ENCODE data around the gene PRC1. TPM values are rescaled to one million over a fixed set of nuclear protein-coding genes. Genes with fewer than 3 reads are reported as not detected.

PRC1 gene
- total RNA-seq, 1 donor from 2014 or later = 32.5 TPM

GRCh38 chr15:90990446-90990845 is 3.9 kb downstream of the PRC1 start:
- Mint-ChIP-seq H3K27ac (ENCODE audit: unreplicated experiment) (no peak overlapping the region), H3K36me3 (ENCODE audit: low read depth) (peaks cover 2% of the 10 kb centered on the region), H3K9me3 (ENCODE audit: low read depth) (no peaks in the 10 kb centered on the region), H3K27me3 (ENCODE audit: low read depth) (no peaks in the 10 kb centered on the region), H3K4me1 (ENCODE audit: low read depth) (peaks cover 42% of the 10 kb centered on the region), H3K4me3 (ENCODE audit: unreplicated experiment) (no peak overlapping the region)
- no peak for DNase-seq (ENCODE audit: low spot score)
- no peak for TF ChIP-seq CTCF (IDR thresholded peaks at IDR 0.05)

- Mint-ChIP-seq H3K4me3 (ENCODE audit: unreplicated experiment) (no peak overlapping the region), H3K27me3 (ENCODE audit: low read depth) (no peaks in the 10 kb centered on the region), H3K9me3 (ENCODE audit: low read depth) (no peaks in the 10 kb centered on the region), H3K27ac (ENCODE audit: unreplicated experiment) (no peak overlapping the region), H3K36me3 (ENCODE audit: low read depth) (peaks cover under 1% of the 10 kb centered on the region), H3K4me1 (ENCODE audit: low read depth) (peaks cover 36% of the 10 kb centered on the region)
- no peak for DNase-seq (ENCODE audit: low spot score)
- no peak for TF ChIP-seq CTCF (IDR thresholded peaks at IDR 0.05)
These were observed 5.1 kb downstream of the PRC1 start for GRCh38 chr15:90989040-90989768.

GRCh38 chr15:90988296-90988695 is 6.0 kb downstream of the PRC1 start:
- Mint-ChIP-seq H3K9me3 (ENCODE audit: low read depth) (no peaks in the 10 kb centered on the region), H3K27ac (ENCODE audit: unreplicated experiment) (peak overlapping the region; percentile 69), H3K27me3 (ENCODE audit: low read depth) (no peaks in the 10 kb centered on the region), H3K4me3 (ENCODE audit: unreplicated experiment) (peak overlapping the region; percentile 8), H3K36me3 (ENCODE audit: low read depth) (no peaks in the 10 kb centered on the region), H3K4me1 (ENCODE audit: low read depth) (peaks cover 32% of the 10 kb centered on the region)
- TF ChIP-seq CTCF (IDR thresholded peaks at IDR 0.05) = no peak
- no peak for DNase-seq (ENCODE audit: low spot score)

- peak overlapping the region; percentile 28 for H3K27ac Mint-ChIP-seq (ENCODE audit: unreplicated experiment)
- H3K36me3 Mint-ChIP-seq (ENCODE audit: low read depth) = peaks cover 2% of the 10 kb centered on the region
- TF ChIP-seq CTCF (IDR thresholded peaks at IDR 0.05) = no peak
- DNase-seq (ENCODE audit: low spot score) = no peak
- no peak overlapping the region for H3K4me3 Mint-ChIP-seq (ENCODE audit: unreplicated experiment)
- no peaks in the 10 kb centered on the region for H3K9me3 Mint-ChIP-seq (ENCODE audit: low read depth)
- H3K4me1 Mint-ChIP-seq (ENCODE audit: low read depth) = peaks cover 26% of the 10 kb centered on the region
- H3K27me3 Mint-ChIP-seq (ENCODE audit: low read depth) = no peaks in the 10 kb centered on the region
These were observed 6.7 kb downstream of the PRC1 start for GRCh38 chr15:90987561-90988141.

- no peak overlapping the region for H3K4me3 Mint-ChIP-seq (ENCODE audit: unreplicated experiment)
- no peak overlapping the region for H3K27ac Mint-ChIP-seq (ENCODE audit: unreplicated experiment)
- peaks cover 22% of the 10 kb centered on the region for H3K4me1 Mint-ChIP-seq (ENCODE audit: low read depth)
These were observed 7.4 kb downstream of the PRC1 start for GRCh38 chr15:90986790-90987507.

More at GRCh38 chr15:90986790-90987507, 7.4 kb downstream of the PRC1 start:
- Mint-ChIP-seq H3K9me3 (ENCODE audit: low read depth) (no peaks in the 10 kb centered on the region), H3K36me3 (ENCODE audit: low read depth) (peaks cover 2% of the 10 kb centered on the region), H3K27me3 (ENCODE audit: low read depth) (no peaks in the 10 kb centered on the region)
- no peak for TF ChIP-seq CTCF (IDR thresholded peaks at IDR 0.05)
- no peak for DNase-seq (ENCODE audit: low spot score)

All from chondrocyte (in vitro differentiated cells).